Measurements from ENCODE around the gene TNFAIP8. TPM values are rescaled to one million over a fixed set of nuclear protein-coding genes. Genes with fewer than 3 reads are reported as not detected.

TNFAIP8 gene
- total and polyA plus RNA-seq, 9 of the 15 experiments (the other 6 are each of a cell fraction or from before 2014, with no cell fraction given): 29.9 to 52.2 (median 44.8) TPM

DNA sequence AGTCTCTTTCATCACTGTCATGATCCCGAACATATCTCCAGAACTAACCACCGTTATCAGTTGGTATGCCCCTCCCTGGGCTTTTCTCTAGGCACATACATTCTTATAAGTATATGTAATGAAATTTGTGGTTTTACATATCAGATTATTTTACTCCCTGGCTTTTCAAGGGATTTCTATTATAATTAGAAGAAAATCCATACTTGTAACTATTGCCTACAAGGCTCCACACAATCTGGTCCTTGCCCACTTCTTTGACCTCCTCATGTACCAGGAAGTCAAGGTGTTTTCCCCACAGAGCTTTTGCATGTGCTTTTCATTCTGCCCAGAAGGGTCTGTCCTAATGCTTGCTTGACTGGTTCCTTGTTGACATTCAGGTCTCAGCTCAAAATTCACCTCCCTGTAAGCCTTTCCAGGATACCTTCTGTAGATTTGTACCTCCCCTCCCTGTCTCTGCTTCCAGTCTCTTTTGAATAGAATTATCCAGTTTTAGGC, 62.8 kb downstream of the TNFAIP8 start:
- no TSS peak for BruUV-seq (replicated peaks)
- WGBS (ENCODE audit: insufficient coverage, low coverage, missing lambda C conversion rate): 0% methylated on average over 2 of the region's 2 CpGs
- Histone ChIP-seq H3K79me2 (ENCODE audit: control insufficient read depth, insufficient read depth, low read length) (no peaks in the 10 kb centered on the region), H3K9me3 (replicated peaks; ENCODE audit: control insufficient read depth, insufficient read depth, low read depth, low read length) (no peaks in the 10 kb centered on the region), H3K27me3 (ENCODE audit: control insufficient read depth in 2 of 2, insufficient read depth in 2 of 2, low read length in 2 of 2) (no peaks in the 10 kb centered on the region), H3K4me3 (no peak overlapping the region), H4K20me1 (replicated peaks; ENCODE audit: control insufficient read depth, insufficient read depth, low read length) (no peaks in the 10 kb centered on the region), H3K4me1 (replicated peaks in 1 of 2; ENCODE audit: control insufficient read depth in 2 of 2, insufficient read depth in 2 of 2, low read length in 2 of 2) (peaks cover 0 to 20% of the 10 kb centered on the region in 2 experiments; a peak in 2 of 5 replicates), H3K9ac (ENCODE audit: insufficient read depth in 1 of 2, low read depth in 2 of 2, low read length in 2 of 2) (no peak overlapping the region), H3K4me2 (ENCODE audit: insufficient read depth, low read length) (no peak overlapping the region; the same call in 1 of the 2 replicates), H3K9me1 (ENCODE audit: control insufficient read depth, insufficient read depth, low read length) (no peaks in the 10 kb centered on the region), H3K36me3 (ENCODE audit: control insufficient read depth, insufficient read depth, low read length) (no peaks in the 10 kb centered on the region), H2AFZ (ENCODE audit: low read depth, low read length) (peak overlapping the region; percentile 79; the same call in 1 of the 2 replicates), H3K27ac (ENCODE audit: extremely low read depth, low read depth, low read length) (no peak overlapping the region; the same call in 2 of the 3 replicates)
- ATAC-seq (peak; percentile 39), DNase-seq (ENCODE audit: extremely low read depth in 1 of 4, low spot score in 3 of 4) (peak in 1 of 4 experiments; percentile 18), FAIRE-seq (peak; percentile 60)
- ChIA-PET CTCF (ENCODE audit: low intra/inter-chr PET ratio) (no interaction called here), POLR2A (interaction anchor here (0.6 to 1.3 kb wide), 3 partner anchors 9 to 341 kb away, joined by 3 to 4 read pairs (median 3); partner anchors contain the start of gene HSD17B4)
- in situ Hi-C loops (cut with MboI) (no loop called here), intact Hi-C loops (cut with micrococcal nuclease) (no loop called here)
- no peak for TF ChIP-seq RCOR1 (IDR thresholded peaks at IDR 0.05; ENCODE audit: borderline replicate concordance in 1 of 2, low read depth in 2 of 2, low read length in 2 of 2)
- TF ChIP-seq NR2C1 (IDR thresholded peaks at IDR 0.05): no peak
- no peak for TF ChIP-seq NR2C1 (tag; IDR thresholded peaks at IDR 0.05)
- TF ChIP-seq, protein P1, sequence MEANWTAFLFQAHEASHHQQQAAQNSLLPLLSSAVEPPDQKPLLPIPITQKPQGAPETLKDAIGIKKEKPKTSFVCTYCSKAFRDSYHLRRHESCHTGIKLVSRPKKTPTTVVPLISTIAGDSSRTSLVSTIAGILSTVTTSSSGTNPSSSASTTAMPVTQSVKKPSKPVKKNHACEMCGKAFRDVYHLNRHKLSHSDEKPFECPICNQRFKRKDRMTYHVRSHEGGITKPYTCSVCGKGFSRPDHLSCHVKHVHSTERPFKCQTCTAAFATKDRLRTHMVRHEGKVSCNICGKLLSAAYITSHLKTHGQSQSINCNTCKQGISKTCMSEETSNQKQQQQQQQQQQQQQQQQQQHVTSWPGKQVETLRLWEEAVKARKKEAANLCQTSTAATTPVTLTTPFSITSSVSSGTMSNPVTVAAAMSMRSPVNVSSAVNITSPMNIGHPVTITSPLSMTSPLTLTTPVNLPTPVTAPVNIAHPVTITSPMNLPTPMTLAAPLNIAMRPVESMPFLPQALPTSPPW (CRISPR knock-in tag; IDR thresholded peaks at IDR 0.05): peak; percentile 45; the same call in 1 of the 2 replicates
- TF ChIP-seq MCM5 (IDR thresholded peaks at IDR 0.05; ENCODE audit: low read depth): no peak
- TF ChIP-seq TGIF2 (CRISPR knock-in tag; IDR thresholded peaks at IDR 0.05): no peak
- TF ChIP-seq TRIM24 (IDR thresholded peaks at IDR 0.05): no peak
- no peak for TF ChIP-seq SAFB2 (IDR thresholded peaks at IDR 0.05; ENCODE audit: borderline replicate concordance, low read depth, low read length, severe bottlenecking)
- no peak for TF ChIP-seq PTRF (tag; IDR thresholded peaks at IDR 0.05)
- TF ChIP-seq EP300 (IDR thresholded peaks at IDR 0.05; ENCODE audit: low read length): no peak
- TF ChIP-seq RAD21 (CRISPR knock-in tag; conservative IDR thresholded peaks at IDR 0.05 in 1 of 2, IDR thresholded peaks at IDR 0.05 in 1 of 2): 0 out of 4 replicates have a peak, but pooled peaks of 1 of the 2 experiments have one; percentile 2
- TF ChIP-seq, protein P2, sequence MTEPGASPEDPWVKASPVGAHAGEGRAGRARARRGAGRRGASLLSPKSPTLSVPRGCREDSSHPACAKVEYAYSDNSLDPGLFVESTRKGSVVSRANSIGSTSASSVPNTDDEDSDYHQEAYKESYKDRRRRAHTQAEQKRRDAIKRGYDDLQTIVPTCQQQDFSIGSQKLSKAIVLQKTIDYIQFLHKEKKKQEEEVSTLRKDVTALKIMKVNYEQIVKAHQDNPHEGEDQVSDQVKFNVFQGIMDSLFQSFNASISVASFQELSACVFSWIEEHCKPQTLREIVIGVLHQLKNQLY (CRISPR knock-in tag; conservative IDR thresholded peaks at IDR 0.05): no peak
- no peak for TF ChIP-seq ZC3H11A (IDR thresholded peaks at IDR 0.05; ENCODE audit: low read depth, low read length)
- no peak for TF ChIP-seq HCFC1 (IDR thresholded peaks at IDR 0.05; ENCODE audit: low read depth, low read length)
- TF ChIP-seq MAFG (tag; conservative IDR thresholded peaks at IDR 0.05): no peak
- TF ChIP-seq, protein P3, sequence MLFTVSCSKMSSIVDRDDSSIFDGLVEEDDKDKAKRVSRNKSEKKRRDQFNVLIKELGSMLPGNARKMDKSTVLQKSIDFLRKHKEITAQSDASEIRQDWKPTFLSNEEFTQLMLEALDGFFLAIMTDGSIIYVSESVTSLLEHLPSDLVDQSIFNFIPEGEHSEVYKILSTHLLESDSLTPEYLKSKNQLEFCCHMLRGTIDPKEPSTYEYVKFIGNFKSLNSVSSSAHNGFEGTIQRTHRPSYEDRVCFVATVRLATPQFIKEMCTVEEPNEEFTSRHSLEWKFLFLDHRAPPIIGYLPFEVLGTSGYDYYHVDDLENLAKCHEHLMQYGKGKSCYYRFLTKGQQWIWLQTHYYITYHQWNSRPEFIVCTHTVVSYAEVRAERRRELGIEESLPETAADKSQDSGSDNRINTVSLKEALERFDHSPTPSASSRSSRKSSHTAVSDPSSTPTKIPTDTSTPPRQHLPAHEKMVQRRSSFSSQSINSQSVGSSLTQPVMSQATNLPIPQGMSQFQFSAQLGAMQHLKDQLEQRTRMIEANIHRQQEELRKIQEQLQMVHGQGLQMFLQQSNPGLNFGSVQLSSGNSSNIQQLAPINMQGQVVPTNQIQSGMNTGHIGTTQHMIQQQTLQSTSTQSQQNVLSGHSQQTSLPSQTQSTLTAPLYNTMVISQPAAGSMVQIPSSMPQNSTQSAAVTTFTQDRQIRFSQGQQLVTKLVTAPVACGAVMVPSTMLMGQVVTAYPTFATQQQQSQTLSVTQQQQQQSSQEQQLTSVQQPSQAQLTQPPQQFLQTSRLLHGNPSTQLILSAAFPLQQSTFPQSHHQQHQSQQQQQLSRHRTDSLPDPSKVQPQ (CRISPR knock-in tag; IDR thresholded peaks at IDR 0.05; ENCODE audit: borderline replicate concordance): no peak
- TF ChIP-seq MEIS2 (IDR thresholded peaks at IDR 0.05; ENCODE audit: partially characterized antibody): peak; percentile 28
- TF ChIP-seq PHB2 (IDR thresholded peaks at IDR 0.05; ENCODE audit: low read depth): no peak
- TF ChIP-seq GTF2E2 (tag; IDR thresholded peaks at IDR 0.05): 0 out of 2 replicates have a peak, but pooled peaks have one; percentile 10
